SK-N-MC (cell line): Measurements from ENCODE around the gene INTS6.

Experiments
- DNase-seq: peaks from one replicate; pipeline ENCODE4 v3.0.0-alpha.2; 2011; ENCODE audit warnings: low read depth, low spot score
- H3K27ac ChIP-seq: fragments of 200-600 bp; sonication (generic); 2 replicates; pipeline ENCODE4 v1.5.1; 2016; ENCODE audit warnings: mixed run types
- H3K36me3 ChIP-seq: fragments of 200-600 bp; sonication (generic); 2 replicates; pipeline ENCODE4 v1.6.1; 2017; ENCODE audit warnings: antibody characterized with exemption, low read length, mixed read lengths; ENCODE audit not compliant: insufficient read depth
- H3K4me3 ChIP-seq: fragments of 200-600 bp; sonication (generic); 2 replicates; pipeline ENCODE4 v1.5.1; 2016
- H3K9ac ChIP-seq: fragments of 200-600 bp; sonication (generic); 2 replicates; pipeline ENCODE4 v1.8.0; 2017; ENCODE audit warnings: mixed run types, mixed read lengths; ENCODE audit not compliant: insufficient read length
- H3K9me3 ChIP-seq: fragments of 200-600 bp; sonication (generic); 2 replicates; pipeline ENCODE4 v1.6.1; 2017; ENCODE audit warnings: low read depth, mild to moderate bottlenecking, antibody characterized with exemption, low read length, moderate library complexity, mixed read lengths
- EZH2 ChIP-seq: fragments of 200-600 bp; sonication (generic); IDR thresholded peaks from one replicate; pipeline ENCODE4 v1.6.1; 2017; ENCODE audit warnings: antibody characterized with exemption
- FOXP2 ChIP-seq: optimal IDR thresholded peaks from 2 replicates; pipeline ENCODE3; 2011; ENCODE audit warnings: mild to moderate bottlenecking, moderate library complexity; ENCODE audit not compliant: insufficient read depth; ENCODE audit errors: extremely low read length, control extremely low read depth
- POLR2AphosphoS5 ChIP-seq: IDR thresholded peaks from 2 replicates; pipeline ENCODE4 v1.6.1; 2012; ENCODE audit warnings: mild to moderate bottlenecking, low read depth, low read length, borderline replicate concordance

Gene INTS6

GRCh38 chr13:51371768-51372399 lies 81.0 kb downstream of the INTS6 start:
- Histone ChIP-seq H3K36me3 (peaks cover 100% of the 10 kb centered on the region), H3K9ac (no peak overlapping the region), H3K4me3 (no peak overlapping the region), H3K27ac (no peak overlapping the region; the same call in 1 of the 2 replicates), H3K9me3 (no peaks in the 10 kb centered on the region)
- no peak for TF ChIP-seq POLR2AphosphoS5
- no peak for TF ChIP-seq EZH2
- TF ChIP-seq FOXP2, result no peak
- no peak for DNase-seq

- no peak overlapping the region for H3K9ac ChIP-seq
- H3K9me3 ChIP-seq, result no peaks in the 10 kb centered on the region
- DNase-seq, result no peak
- H3K36me3 ChIP-seq, result peaks cover 100% of the 10 kb centered on the region
- TF ChIP-seq EZH2 (no peak), POLR2AphosphoS5 (no peak; the same call in 1 of the 2 replicates), FOXP2 (no peak)
- H3K27ac ChIP-seq, result peak overlapping the region; percentile 22; the same call in 1 of the 2 replicates
- no peak overlapping the region for H3K4me3 ChIP-seq
Observed at GRCh38 chr13:51370811-51371210, 82.0 kb downstream of the INTS6 start.

- Histone ChIP-seq H3K9ac (no peak overlapping the region), H3K36me3 (peaks cover 99% of the 10 kb centered on the region), H3K27ac (peak overlapping the region; percentile 71), H3K4me3 (no peak overlapping the region), H3K9me3 (no peaks in the 10 kb centered on the region)
- no peak for TF ChIP-seq POLR2AphosphoS5
- TF ChIP-seq FOXP2, result no peak
- TF ChIP-seq EZH2, result no peak
- DNase-seq, result no peak
Observed at GRCh38 chr13:51370116-51370515, 82.7 kb downstream of the INTS6 start.

DNA sequence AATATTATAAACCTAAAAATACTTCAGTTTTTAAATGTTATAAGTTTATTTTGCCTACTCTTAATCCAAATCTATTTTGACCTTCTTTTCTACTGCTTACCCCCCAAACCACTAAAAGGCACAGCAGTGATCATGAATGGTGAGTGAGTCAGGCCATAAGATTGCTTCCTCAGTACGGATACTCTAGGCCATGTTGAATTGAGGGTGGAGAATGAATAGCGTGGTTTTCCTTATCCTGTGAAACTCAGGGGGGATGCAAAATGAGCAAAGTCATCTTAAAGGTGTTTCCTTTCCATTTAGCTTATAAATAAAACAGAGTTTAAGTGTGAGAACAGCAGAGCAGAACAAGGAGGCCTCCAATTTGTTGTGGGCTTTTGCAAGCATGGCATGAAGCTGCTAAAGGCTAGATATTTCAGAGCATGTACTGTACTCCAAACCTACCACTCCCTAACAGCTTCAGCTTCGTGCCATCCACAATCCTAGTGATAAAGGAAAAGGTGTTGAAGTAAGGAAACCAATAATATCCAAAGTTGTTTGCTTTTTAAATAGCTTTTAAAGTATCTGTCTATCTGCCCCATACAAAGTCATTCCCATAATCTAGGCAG lies 88.3 kb downstream of the INTS6 start:
- Histone ChIP-seq H3K27ac (0 out of 2 replicates have a peak overlapping the region, but pooled peaks have one; percentile 6), H3K36me3 (peaks cover 87% of the 10 kb centered on the region), H3K4me3 (no peak overlapping the region), H3K9ac (no peak overlapping the region), H3K9me3 (no peaks in the 10 kb centered on the region)
- DNase-seq, result no peak
- no peak for TF ChIP-seq EZH2
- TF ChIP-seq FOXP2, result no peak
- no peak for TF ChIP-seq POLR2AphosphoS5

DNA sequence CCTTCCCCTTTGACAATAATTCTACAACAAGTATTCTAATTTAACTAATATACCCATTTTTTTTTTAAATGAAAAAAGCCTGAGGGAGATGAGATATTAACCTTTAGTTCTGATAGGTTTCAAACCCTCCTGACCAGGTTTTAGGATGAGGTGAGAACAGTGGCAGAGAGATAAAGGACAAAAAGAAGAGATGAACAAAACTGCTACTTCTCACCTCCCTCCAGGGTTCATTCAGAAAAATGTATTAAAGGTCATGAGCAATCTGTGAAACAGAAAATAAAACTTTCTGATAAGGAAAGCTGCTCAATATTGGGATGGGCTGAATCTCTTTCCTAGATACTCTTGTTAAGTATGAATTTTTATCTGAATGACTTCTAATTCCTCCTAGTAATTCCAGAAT lies 89.2 kb downstream of the INTS6 start:
- Histone ChIP-seq H3K27ac (no peak overlapping the region), H3K9ac (no peak overlapping the region), H3K4me3 (no peak overlapping the region), H3K9me3 (no peaks in the 10 kb centered on the region), H3K36me3 (peaks cover 81% of the 10 kb centered on the region)
- no peak for DNase-seq
- TF ChIP-seq FOXP2 (no peak), POLR2AphosphoS5 (no peak), EZH2 (no peak)

- Histone ChIP-seq H3K4me3 (no peak overlapping the region), H3K36me3 (peaks cover 57% of the 10 kb centered on the region), H3K27ac (no peak overlapping the region), H3K9me3 (no peaks in the 10 kb centered on the region), H3K9ac (no peak overlapping the region)
- DNase-seq, result no peak
- no peak for TF ChIP-seq FOXP2
Observed at GRCh38 chr13:51361106-51361505, 91.7 kb downstream of the INTS6 start.

DNA sequence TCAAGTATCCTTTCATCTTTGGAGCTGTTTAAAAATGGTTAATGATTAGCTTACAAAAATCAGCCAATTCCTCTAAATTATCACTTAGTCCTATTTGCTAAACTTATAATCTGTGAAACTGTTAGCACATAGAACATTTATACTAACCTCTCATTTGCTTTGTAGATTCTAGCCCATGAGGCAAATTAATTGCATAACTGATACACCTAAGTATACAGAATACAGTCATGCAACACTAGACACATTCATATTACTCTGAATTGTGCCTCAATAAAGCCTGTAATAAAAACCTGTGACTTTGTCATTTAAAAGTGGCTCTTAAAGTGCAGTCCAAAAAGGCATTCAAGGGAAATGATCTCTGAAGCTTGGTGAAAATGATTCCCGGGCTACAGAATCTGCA lies 92.3 kb downstream of the INTS6 start:
- H3K36me3 ChIP-seq, result peaks cover 52% of the 10 kb centered on the region
- TF ChIP-seq POLR2AphosphoS5, result no peak
- TF ChIP-seq FOXP2, result no peak
- TF ChIP-seq EZH2, result no peak

GRCh38 chr13:51359352-51359751 lies 93.5 kb downstream of the INTS6 start:
- TF ChIP-seq FOXP2, result no peak
- TF ChIP-seq EZH2, result no peak
- TF ChIP-seq POLR2AphosphoS5, result 0 out of 2 replicates have a peak, but pooled peaks have one; percentile 25
- Histone ChIP-seq H3K9me3 (no peaks in the 10 kb centered on the region), H3K27ac (no peak overlapping the region), H3K9ac (no peak overlapping the region), H3K36me3 (peaks cover 40% of the 10 kb centered on the region), H3K4me3 (no peak overlapping the region)
- DNase-seq, result no peak

More for the DNA sequence above, 92.3 kb downstream of the INTS6 start:
- Histone ChIP-seq H3K4me3 (no peak overlapping the region), H3K9ac (no peak overlapping the region), H3K27ac (no peak overlapping the region), H3K9me3 (no peaks in the 10 kb centered on the region)
- no peak for DNase-seq
